G401 (cell line): ENCODE measurements around the gene C12orf75. TPM values are rescaled to one million over a fixed set of nuclear protein-coding genes. Genes with fewer than 3 reads are reported as not detected.

Experiments
- DNase-seq: peaks from one replicate; pipeline ENCODE4 v3.0.0-alpha.2; 2015; ENCODE audit warnings: low spot score
- in situ Hi-C: cut with HindIII; loops from 2 replicates; pipeline ENCODE4 v1.10.0; 2016; ENCODE audit warnings: low sequenced_read_pairs, mixed read lengths
- total RNA-seq: library from RNA; depleted of rRNA; stranded (reverse); fragments of >200 nt; shearing (Covaris generic); gene quantifications from 2 replicates; pipeline ENCODE4 v1.2.3, GENCODE V29; 2014

Gene C12orf75
- total RNA-seq, 1 experiment from 2014 or later, result 52.6 TPM

DNA sequence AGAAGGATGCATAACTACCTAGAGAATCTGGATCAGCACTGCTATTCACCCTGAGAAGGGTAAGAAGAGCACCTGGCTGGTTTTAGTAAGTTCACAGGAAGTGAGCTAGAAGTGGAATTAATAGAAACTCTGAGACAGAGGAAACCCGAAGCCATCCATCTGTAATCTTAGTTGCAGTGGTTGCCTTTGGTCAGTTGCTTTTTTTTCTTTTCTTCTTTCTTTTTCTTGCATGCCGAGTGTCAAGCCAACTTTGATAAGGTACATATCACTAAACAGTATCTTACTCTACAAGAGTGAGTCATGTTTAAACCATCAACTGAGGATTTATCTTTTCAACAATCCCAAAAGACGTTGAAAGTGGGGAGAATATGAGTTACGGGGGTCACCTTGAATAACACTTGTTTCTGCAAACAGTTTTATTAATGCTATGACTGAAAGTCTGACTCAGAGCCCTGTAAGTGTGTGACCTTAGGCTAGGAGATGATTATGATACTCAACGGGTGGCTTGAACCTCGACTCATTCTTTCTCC is 26.7 kb downstream of the C12orf75 start:
- in situ Hi-C loops, result no loop called here
- no peak for DNase-seq

DNA sequence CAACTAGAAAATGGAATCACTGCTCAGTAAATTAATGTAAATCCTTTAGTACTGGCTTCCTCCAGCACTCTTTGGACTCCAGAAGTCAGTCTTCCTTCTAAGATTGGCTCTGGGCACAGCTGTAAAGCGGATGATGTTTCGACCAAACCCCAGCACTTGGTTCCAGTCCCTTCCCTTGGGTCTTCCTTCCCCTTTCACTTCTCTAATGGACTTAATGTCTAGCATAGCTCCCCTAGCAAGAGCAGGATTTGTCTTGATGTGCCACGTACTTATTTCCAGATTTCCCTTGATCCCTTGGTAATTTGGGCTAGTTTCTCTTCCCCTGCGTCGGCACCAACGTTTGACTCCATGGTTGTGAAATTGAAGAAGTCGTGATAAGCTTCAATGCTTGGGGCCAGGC is 28.3 kb downstream of the C12orf75 start:
- in situ Hi-C loops, result no loop called here

GRCh38 chr12:105359856-105360255 is 29.4 kb downstream of the C12orf75 start:
- in situ Hi-C loops, result no loop called here
- DNase-seq, result no peak

More for the DNA sequence above, 28.3 kb downstream of the C12orf75 start:
- DNase-seq, result peak; percentile 5

DNA sequence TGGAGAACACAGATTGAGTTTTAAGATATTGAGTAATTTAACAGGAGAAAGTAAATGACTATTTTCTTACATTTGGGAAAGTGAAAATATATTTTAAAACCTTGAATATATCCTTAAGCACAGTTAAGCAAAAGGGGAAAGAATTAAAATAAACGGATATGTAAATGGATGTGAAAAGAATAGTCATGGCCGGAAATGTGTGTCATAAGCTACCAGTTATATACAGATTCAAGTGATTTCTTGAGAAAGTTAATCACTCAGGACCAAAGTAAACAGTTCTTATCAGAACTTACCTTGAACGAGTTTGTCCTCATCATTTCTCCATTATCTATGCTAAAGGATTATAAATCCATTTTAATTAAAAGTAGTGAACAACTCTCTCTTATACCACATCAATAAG is 33.4 kb downstream of the C12orf75 start:
- DNase-seq, result no peak
- in situ Hi-C loops, result no loop called here

DNA sequence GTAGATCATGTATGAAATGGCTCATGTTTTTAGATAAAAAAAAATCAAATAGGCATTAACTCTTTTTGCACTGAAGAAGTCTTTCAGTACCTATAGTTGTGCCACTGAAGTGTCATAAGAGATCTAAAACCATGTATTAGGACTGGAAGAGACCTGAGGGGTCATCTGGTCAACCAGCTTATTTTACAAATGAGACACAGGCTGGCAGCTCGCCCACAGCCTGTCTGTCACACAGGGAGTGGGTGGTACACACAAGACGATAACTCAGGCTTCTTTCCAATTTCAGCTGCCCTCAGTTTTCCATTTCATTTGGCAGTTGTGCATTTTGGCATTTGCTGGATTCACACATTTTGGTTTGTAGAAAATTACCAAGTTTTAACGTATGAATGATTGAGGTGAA is 34.7 kb downstream of the C12orf75 start:
- DNase-seq, result no peak
- in situ Hi-C loops, result no loop called here

- DNase-seq, result no peak
- in situ Hi-C loops, result no loop called here
Measured at GRCh38 chr12:105368047-105368646, 37.7 kb downstream of the C12orf75 start.

- DNase-seq, result no peak
- in situ Hi-C loops, result no loop called here
Measured at GRCh38 chr12:105369014-105369413, 38.5 kb downstream of the C12orf75 start.

- DNase-seq, result no peak
- in situ Hi-C loops, result no loop called here
Measured at GRCh38 chr12:105374303-105374702, 43.8 kb downstream of the C12orf75 start.

- DNase-seq, result no peak
- in situ Hi-C loops, result no loop called here
Measured at GRCh38 chr12:105377077-105377476, 46.6 kb downstream of the C12orf75 start.

DNA sequence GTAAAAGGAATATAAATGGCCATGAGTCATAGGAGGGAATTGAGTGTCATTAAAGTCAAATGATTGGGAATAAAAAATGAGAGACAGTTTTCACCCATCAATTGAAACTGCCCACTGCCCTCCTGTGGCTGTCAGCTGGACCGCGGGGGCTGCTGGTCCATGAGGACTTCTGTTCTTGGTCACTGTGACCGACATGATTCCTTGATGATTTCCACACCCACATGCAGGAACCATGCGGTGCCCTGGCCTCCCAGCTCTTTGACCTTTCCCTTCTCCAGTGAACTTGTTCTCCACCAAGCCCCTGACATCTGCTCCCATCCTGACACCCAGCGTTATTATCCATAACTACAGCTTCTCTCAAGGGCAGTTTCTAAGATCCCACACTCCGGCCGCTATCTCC is 48.4 kb downstream of the C12orf75 start:
- in situ Hi-C loops, result no loop called here
- no peak for DNase-seq

DNA sequence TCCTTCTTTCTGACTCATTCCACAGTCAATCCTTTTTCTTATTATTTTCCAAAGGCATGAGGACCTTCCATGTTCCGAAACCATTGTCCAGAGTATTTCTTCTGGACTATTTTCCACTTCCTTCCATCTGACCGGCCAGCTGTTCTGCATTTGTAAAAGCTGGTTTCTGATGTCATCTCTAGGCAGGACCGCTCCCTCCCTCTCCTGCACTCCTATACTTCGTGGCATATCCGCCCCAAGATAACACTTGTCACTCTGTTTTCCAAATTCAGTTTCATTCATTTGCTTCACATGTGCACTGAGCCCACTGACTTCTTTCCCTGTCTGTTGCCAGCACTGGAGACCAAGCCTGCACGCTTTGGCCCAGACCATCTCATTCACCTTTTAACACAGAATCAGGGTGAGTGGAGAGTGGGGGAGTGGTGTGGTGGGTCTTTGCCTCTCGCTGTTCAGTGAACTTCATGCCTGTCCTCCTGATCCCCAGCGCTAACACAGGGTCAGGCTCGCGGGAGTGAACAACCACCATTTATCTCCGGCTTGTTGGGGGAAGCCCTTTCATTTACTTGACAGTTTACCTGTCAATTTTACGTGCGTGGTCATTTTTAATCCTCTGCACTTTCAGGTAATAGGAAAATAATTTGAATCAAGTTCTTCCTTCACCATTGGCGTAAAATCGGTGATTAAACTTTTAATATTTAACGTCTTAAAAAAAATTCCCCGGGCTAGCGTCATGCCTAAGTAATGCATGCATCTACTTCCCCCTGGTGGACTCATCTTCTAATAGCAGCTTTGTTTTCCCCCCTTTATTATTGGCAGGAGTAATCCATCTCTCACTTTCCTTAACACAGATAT is 52.5 kb downstream of the C12orf75 start:
- in situ Hi-C loops, result no loop called here
- peak; percentile 59 for DNase-seq

DNA sequence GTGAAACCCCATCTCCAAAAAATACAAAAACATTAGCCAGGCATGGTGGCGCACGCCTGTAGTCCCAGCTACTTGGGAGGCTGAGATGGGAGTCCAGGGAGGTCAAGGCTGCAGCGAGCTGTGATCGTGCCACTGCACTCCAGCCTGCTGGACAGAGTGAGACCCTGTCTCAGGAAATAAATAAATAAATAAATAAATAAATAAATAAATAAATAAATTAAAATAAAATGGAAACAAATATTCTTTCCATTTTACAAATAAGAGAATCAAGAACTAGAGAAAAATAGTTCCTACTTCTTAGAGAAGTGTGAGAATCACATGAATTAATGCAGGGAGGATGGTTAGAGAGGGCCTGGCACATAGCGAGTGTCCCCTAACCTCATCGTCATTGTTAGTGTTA is 53.7 kb downstream of the C12orf75 start:
- no peak for DNase-seq
- in situ Hi-C loops, result no loop called here

DNA sequence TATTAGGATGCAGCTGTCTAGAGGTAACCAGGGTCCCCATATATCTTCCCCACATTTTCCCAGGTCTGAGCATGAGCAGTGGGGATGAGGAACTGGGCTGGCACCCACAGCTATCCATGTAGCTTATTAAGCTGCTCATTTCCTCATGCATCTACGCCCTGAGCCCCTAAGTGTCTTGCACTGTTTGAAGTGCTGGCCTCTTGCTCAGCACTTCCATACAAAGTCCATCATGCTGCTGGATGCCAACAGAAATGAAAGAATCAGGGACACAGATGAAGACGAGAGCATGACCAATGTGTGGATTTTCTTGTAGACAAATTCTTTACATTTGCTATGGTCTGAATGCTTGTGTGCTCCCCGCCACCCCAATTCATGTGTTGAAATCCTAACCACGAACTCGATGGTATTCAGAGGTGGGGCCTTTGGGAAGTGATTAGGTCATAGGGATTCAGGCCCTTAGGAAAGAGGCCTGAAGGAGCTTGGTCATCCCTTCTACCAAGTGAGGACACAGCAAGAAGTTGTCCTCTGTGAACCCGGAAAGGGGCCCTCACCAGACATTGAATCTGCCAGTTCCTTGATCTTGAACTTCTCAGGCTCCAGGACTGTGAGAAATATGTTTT is 54.5 kb downstream of the C12orf75 start:
- no peak for DNase-seq
- in situ Hi-C loops, result no loop called here

DNA sequence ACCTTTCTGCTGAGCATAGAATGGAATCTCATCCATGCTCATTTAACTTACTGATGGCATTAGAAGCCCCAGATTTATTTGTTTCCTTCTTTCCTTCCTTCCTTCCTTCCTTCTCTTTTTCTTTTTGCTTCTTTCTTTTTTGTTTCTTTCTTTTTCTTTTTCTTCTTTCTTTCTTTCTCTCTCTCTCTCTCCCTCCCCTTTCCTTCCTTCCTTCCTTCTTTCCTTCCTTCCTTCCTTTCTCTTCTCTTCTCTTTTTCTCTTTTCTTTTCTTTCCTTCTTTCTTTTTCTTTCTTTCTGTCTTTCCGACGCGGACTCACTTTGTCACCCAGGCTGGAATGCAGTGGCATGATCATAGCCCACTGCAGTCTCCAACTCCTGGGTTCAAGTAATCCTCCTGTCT is 55.9 kb downstream of the C12orf75 start:
- in situ Hi-C loops, result no loop called here
- no peak for DNase-seq

- no peak for DNase-seq
- in situ Hi-C loops, result no loop called here
Measured at GRCh38 chr12:105391231-105391630, 60.7 kb downstream of the C12orf75 start.

GRCh38 chr12:105393587-105393986 is 63.1 kb downstream of the C12orf75 start:
- in situ Hi-C loops, result no loop called here
- DNase-seq, result no peak

- no peak for DNase-seq
- in situ Hi-C loops, result no loop called here
Measured at GRCh38 chr12:105396024-105396423, 65.5 kb downstream of the C12orf75 start.

- in situ Hi-C loops, result no loop called here
- no peak for DNase-seq
Measured at GRCh38 chr12:105396983-105397382, 66.5 kb downstream of the C12orf75 start.

DNA sequence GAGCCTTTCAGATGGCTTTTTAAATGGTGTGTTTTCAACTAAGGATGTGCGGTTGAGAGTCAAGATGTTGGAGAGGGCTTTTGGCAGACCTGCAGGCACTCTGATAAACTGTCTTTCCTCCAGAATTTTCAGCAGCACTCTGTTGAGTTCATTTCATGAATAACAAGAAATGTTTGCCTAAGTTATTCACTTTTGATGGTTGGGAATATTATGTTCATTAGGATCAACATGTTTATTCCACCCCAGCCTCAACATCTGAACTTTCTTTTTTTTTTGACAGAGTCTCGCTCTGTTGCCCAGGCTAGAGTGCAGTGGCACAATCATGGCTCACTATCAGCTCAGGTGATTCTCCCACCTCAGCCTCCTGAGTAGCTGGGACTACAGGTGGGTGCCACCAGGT is 68.4 kb downstream of the C12orf75 start:
- no peak for DNase-seq
- in situ Hi-C loops, result no loop called here

DNA sequence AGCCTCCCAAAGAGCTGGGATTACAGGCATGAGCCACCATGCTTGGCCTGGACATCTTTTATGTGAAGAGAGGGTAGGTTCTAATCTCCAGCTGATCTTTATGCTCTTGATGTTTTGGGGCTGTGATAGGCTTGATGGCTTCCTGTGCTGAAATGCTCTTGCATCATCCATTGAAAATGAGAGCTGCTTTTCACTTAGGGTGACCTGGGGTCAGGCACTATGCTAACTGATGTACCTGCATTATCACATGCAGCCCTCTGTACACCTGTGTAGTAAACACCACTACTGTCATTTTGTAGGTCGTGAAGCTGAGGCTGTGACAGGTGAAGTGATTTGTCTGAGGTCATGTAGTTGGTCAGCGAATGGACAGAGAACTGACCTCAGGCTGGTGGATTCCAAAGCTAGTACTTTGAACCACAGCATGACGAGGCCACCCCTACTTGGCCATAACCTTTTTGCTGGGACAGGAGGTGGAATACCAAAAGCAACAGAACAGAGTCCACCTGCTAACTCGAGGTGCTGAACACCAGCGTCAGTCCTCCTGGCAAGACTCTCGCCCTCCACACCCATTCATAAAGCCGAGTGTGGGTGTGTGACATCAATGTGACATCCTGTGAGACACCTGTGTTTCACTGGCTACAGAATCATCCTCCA is 69.1 kb downstream of the C12orf75 start:
- in situ Hi-C loops, result no loop called here
- DNase-seq, result no peak
